HG02884 (cell line): ENCODE measurements around the gene CYP4F22.
"Not testable (repeated sequence)": the region's sequence is repeated elsewhere in the genome, so short reads cannot be mapped to it uniquely, and the experiment has no call there.

Source experiments
- ATAC-seq: cut with Tn5 transposase; IDR thresholded peaks from one replicate; pipeline ENCODE4 v1.9.1; 2021; ENCODE audit warnings: mild to moderate bottlenecking, moderate library complexity; ENCODE audit not compliant: unreplicated experiment

Gene CYP4F22

GRCh38 chr19:15564534-15565168, 56.3 kb downstream of the CYP4F22 start:
- no peak for ATAC-seq

DNA sequence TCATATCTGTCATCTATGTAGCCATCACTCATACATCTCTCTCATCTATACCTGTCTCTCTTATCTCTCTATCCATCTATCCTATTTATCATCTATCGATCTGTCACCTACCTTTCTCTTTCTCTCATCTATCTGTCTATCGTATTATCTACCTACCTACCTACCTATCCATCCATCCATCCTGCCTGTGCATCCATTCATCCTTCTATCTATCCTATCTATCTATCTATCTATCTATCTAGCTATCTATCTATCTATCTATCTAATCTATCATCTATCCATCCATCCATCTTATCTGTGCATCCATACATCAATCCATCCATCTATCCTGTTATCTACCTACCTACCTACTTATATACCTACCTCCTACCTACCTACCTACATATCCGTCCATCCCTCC, 62.1 kb downstream of the CYP4F22 start:
- ATAC-seq = no peak

GRCh38 chr19:15575406-15575805, 67.1 kb downstream of the CYP4F22 start:
- no peak for ATAC-seq

DNA sequence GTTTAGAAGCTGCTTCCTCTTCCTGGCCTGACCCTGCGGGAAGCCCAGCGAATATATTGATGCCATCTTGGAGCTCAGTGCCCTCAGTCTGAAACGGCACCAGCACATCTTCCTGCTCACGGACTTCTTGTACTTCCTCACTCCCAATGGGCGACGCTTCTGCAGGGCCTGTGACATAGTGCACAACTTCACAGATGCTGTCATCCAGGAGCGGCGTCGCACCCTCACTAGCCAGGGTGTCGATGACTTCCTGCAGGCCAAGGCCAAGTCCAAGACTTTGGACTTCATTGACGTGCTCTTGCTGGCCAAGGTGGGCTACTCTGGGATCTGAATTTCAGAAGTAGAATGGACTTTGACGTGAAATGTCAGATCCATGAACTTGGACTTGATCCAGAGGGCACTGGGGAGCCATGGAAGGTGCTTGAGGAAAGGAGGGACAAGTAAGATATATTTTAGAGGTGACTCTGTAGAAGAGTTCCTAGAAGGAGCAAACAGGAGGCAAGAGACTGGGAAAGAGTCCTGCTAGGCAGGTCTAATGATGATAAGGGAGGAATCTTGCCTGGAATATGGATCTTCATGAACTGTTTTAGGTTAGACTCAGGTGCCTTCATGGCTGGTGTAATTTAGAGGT, 68.3 kb downstream of the CYP4F22 start:
- ATAC-seq = no peak

GRCh38 chr19:15577184-15577771, 69.0 kb downstream of the CYP4F22 start:
- ATAC-seq = no peak

DNA sequence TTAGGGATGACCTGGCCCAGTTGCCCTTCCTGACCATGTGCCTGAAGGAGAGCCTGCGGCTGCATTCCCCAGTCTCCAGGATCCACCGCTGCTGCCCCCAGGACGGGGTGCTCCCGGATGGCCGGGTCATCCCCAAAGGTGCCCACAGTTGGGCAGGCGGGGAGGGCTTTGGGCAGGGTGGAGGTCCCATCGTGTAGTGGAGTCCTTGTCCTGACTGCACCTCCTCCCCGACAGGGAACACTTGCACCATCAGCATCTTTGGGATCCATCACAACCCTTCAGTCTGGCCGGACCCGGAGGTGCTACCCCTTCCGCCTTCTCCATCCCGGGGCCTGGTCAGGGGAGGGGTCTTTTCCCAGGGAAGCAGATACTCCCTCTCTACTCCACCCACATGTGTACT, 75.0 kb downstream of the CYP4F22 start:
- no peak for ATAC-seq

DNA sequence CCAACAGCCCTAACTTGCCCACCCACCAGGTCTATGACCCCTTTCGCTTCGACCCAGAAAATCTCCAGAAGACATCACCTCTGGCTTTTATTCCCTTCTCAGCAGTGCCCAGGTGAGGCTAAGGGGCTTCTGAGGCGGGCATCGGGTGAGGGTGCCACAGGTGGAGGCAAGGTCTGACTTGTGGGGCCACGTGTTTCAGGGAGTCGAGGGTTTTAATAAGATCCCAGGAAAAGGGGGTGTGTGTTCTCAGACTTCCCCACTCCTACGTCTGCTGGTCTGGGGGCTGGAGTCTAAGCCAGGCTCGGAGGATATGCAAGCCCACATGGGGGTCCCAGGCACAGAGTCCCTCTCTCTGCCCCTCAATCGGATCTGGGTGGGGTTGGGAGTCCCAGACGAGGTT, 75.8 kb downstream of the CYP4F22 start:
- no peak for ATAC-seq

GRCh38 chr19:15584541-15585115, 76.3 kb downstream of the CYP4F22 start:
- no peak for ATAC-seq

GRCh38 chr19:15587663-15588062, 79.3 kb downstream of the CYP4F22 start:
- no peak for ATAC-seq

- no peak for ATAC-seq
Measured at GRCh38 chr19:15588265-15588664, 79.9 kb downstream of the CYP4F22 start.

DNA sequence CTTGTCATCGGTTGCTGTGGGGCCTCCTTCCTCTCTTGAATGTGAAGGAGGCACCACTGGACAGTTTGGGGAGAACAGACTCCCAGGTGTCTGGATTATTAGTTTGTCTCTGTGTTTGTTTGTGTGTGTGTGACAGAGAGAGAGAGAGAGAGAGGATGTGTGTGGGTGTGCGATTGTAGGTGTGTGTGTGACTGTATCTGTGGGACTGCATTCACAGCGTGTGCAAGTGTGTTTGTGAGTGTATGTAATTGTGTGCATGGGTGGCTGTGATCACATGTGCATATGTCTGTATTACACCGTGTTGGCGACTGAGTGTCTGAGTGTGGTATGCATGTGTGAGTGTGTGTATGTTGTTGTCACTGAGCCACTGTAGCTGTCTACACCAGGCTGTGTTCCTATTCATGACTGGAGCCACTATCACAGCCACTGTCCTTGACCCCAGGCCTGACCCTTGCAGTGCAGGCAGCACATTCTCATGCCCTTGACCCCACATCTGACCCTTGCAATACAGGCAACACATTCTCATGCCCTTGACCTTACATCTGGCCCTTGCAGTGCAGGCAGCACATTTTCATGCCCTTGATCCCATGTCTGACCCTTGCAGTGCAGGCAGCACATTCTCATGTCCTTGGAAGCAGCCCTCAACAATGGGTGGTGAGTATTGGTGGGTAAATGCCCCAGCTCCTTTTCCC, 81.6 kb downstream of the CYP4F22 start:
- no peak for ATAC-seq

DNA sequence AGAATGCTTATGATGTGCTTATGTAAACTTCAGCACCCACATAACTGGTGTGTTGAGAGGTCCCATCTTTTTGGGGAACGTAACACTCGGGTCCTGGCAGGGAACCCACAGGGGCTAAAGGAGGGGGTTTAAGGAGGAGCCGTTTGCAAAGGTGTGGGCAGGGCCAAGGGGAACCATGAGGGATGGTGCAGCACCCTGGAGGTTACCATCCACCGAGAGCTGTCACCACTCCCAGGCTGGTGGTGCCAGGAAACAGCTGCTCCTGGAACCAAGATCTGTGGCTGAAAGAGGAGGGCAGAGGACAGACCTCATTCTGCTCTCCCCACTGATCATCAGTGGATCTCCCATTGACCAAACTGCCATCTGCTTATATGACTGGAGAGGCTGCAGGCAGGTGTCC, 83.5 kb downstream of the CYP4F22 start:
- no peak for ATAC-seq

DNA sequence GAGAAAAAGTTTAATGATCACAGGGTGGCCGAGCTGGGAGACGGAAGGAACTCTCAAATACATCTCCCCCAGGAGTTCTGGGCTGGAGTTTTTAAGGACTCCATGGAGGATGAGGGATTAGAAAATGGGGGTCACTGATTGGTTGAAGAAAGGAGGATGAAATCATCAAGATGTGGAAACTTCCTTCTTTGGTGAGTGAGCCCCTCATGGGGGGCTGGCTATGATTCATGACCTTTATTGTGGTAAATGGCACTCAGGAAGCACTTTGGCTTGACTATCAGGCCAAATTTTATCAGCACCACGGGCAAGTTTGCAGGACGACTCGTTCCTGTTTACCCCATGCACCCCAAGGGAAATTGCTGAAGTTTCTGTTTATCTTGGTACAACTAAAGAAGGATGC, 84.2 kb downstream of the CYP4F22 start:
- not testable (repeated sequence) for ATAC-seq

- ATAC-seq = not testable (repeated sequence)
Measured at GRCh38 chr19:15593766-15594165, 85.4 kb downstream of the CYP4F22 start.

DNA sequence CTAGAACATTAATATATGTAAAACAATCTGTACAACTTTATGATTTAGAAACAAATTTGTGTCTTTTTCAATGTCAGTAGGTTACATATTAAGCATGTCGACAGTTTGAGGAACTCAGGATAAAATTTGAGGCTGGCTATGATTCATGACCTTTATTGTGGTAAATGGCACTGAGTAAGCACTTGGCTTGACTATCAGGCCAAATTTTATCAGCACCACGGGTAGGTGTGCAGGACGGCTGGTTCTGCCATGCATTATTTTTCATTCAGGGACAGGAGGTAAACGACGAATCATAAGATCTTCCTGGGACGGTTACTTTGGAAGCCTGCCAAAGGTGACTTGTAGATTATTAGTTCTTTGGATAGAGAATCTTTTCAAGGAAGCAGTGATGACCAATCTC, 86.7 kb downstream of the CYP4F22 start:
- ATAC-seq = no peak
